ENCODE results near the gene ALK. TPM values are rescaled to one million over a fixed set of nuclear protein-coding genes. Genes with fewer than 3 reads are reported as not detected.
A peak's percentile ranks its signal among the peaks of the same experiment; 100 is the strongest.

Gene ALK
- total RNA-seq, 4 donors from 2014 or later, result 0.08 to 0.40 (median 0.28) TPM

- no peak overlapping the region for H3K27ac ChIP-seq
- intact Hi-C loops (cut with DNase I), result no loop called here
- H3K4me3 ChIP-seq (replicated peaks in 1 of 3), result no peak overlapping the region
- no peaks in the 10 kb centered on the region for H3K27me3 ChIP-seq
- peaks cover 10 to 11% of the 10 kb centered on the region in 2 donors for H3K4me1 ChIP-seq
- TF ChIP-seq POLR2A (IDR thresholded peaks at IDR 0.05) (no peak), CTCF (IDR thresholded peaks at IDR 0.05) (no peak)
- no peaks in the 10 kb centered on the region for H3K9me3 ChIP-seq
- no peaks in the 10 kb centered on the region for H3K36me3 ChIP-seq
- DNase-seq, result no peak
- WGBS, 2 donors, result 87 to 89% methylated on average over 4 of the region's 4 CpGs
These were observed 114.3 kb downstream of the ALK start for GRCh38 chr2:29807082-29807481.

GRCh38 chr2:29806461-29806860 is 114.9 kb downstream of the ALK start:
- H3K4me3 ChIP-seq (replicated peaks in 1 of 3), result no peak overlapping the region
- H3K4me1 ChIP-seq, result peaks cover 11 to 15% of the 10 kb centered on the region in 2 donors
- WGBS, 2 donors, result 81 to 84% methylated on average over 5 of the region's 5 CpGs
- no peak overlapping the region for H3K27ac ChIP-seq
- DNase-seq, result no peak
- intact Hi-C loops (cut with DNase I), result no loop called here
- H3K36me3 ChIP-seq, result no peaks in the 10 kb centered on the region
- no peaks in the 10 kb centered on the region for H3K27me3 ChIP-seq
- TF ChIP-seq CTCF (IDR thresholded peaks at IDR 0.05) (no peak), POLR2A (IDR thresholded peaks at IDR 0.05) (no peak)
- H3K9me3 ChIP-seq, result no peaks in the 10 kb centered on the region

- H3K27me3 ChIP-seq, result no peaks in the 10 kb centered on the region
- H3K36me3 ChIP-seq, result no peaks in the 10 kb centered on the region
- 94 to 99% methylated on average over 3 of the region's 3 CpGs for WGBS, 2 donors
- no peaks in the 10 kb centered on the region for H3K9me3 ChIP-seq
- H3K27ac ChIP-seq, result no peak overlapping the region
- intact Hi-C loops (cut with DNase I), result no loop called here
- H3K4me3 ChIP-seq (replicated peaks in 1 of 3), result no peak overlapping the region
- peaks cover 11 to 20% of the 10 kb centered on the region in 2 donors for H3K4me1 ChIP-seq
- no peak for DNase-seq
- TF ChIP-seq CTCF (IDR thresholded peaks at IDR 0.05), result no peak
- no peak for TF ChIP-seq POLR2A (IDR thresholded peaks at IDR 0.05)
These were observed 116.7 kb downstream of the ALK start for GRCh38 chr2:29804671-29805070.

GRCh38 chr2:29803537-29803936 is 117.8 kb downstream of the ALK start:
- H3K4me1 ChIP-seq, result peaks cover 11 to 20% of the 10 kb centered on the region in 2 donors
- 78 to 84% methylated on average over 4 of the region's 4 CpGs for WGBS, 2 donors
- H3K27ac ChIP-seq, result no peak overlapping the region
- no peaks in the 10 kb centered on the region for H3K27me3 ChIP-seq
- no peak for DNase-seq
- H3K9me3 ChIP-seq, result no peaks in the 10 kb centered on the region
- intact Hi-C loops (cut with DNase I), result no loop called here
- TF ChIP-seq CTCF (IDR thresholded peaks at IDR 0.05), result no peak
- TF ChIP-seq POLR2A (IDR thresholded peaks at IDR 0.05), result no peak
- H3K36me3 ChIP-seq, result no peaks in the 10 kb centered on the region
- no peak overlapping the region for H3K4me3 ChIP-seq (replicated peaks in 1 of 3)

GRCh38 chr2:29802986-29803385 is 118.4 kb downstream of the ALK start:
- peaks cover 11 to 20% of the 10 kb centered on the region in 2 donors for H3K4me1 ChIP-seq
- H3K4me3 ChIP-seq (replicated peaks in 1 of 3), result no peak overlapping the region
- no peaks in the 10 kb centered on the region for H3K9me3 ChIP-seq
- intact Hi-C loops (cut with DNase I), result no loop called here
- no peaks in the 10 kb centered on the region for H3K27me3 ChIP-seq
- no peaks in the 10 kb centered on the region for H3K36me3 ChIP-seq
- peak; percentile 30 to 32 for DNase-seq
- no peak for TF ChIP-seq POLR2A (IDR thresholded peaks at IDR 0.05)
- TF ChIP-seq CTCF (IDR thresholded peaks at IDR 0.05), result no peak
- H3K27ac ChIP-seq, result peak overlapping the region in 2 of 3 donors; percentile 17 to 48
- WGBS, 2 donors, result 3% methylated on average over 1 of the region's 1 CpG

Measured in thyroid gland (tissue), 4 donors.